Measurements from ENCODE around the gene NRL.

DNA sequence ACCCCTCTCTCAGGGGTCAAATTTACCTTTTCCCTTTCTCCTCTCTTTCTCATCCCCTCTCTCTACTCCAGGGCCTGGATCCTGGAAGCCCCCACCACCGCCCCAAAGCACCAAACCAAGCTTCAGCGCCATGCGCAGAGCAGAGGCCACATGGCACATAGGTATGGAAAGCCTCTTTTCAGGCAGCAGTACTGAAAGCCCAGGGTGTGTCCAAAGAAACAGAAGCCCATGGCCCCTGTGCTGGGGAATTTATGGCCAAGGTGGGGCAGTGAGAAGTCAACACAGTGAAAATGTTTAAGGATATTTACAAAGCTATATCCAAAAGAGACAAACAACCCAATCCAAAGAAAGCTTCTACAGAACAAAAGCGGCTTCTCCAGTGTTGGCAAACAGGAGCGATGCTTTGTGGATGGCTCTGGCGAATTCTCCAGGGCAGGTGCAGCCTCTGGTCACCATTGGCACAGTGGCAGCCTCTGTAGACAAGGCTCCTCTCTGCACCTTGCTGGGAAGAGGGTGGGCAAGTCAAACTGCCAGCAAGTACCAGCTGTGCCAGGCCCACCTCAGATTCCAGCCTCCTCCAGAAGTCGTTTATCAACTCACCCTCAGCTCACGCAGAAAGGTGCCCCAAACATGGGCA, 48.1 kb downstream of the NRL start:
- TF ChIP-seq CTCF (optimal IDR thresholded peaks at IDR 0.05 in 1 of 3, IDR thresholded peaks at IDR 0.05 in 1 of 3, conservative IDR thresholded peaks at IDR 0.05 in 1 of 3; ENCODE audit: extremely low read depth in 1 of 3, insufficient read depth in 2 of 3, low read length in 3 of 3) (no peak), EZH2 (IDR thresholded peaks at IDR 0.05; ENCODE audit: low read length) (no peak)

All from keratinocyte (primary cell).